Cardiac ventricle fibroblast (primary cell): ENCODE data around the gene IL13RA1. TPM values are rescaled to one million over a fixed set of nuclear protein-coding genes. Genes with fewer than 3 reads are reported as not detected.

Experiments
- total RNA-seq: library from RNA; depleted of rRNA; stranded (reverse); fragments of >200 nt; gene quantifications from 2 replicates; pipeline ENCODE4 v1.2.3, GENCODE V29; 2015

The IL13RA1 gene
- 46.7 and 52.0 TPM in 2 replicates for total RNA-seq

GRCh38 chrX:118726887-118727685 is at the start of gene IL13RA1:
Gene IL13RA1, plus strand, starts transcription at chrX:118727606. Its CDS starts 33 bp downstream, at chrX:118727639.

GRCh38 chrX:118823263-118824172 is 96.1 kb downstream of the IL13RA1 start, which contains the start of gene ZCCHC12:
Gene ZCCHC12, plus strand, starts transcription at chrX:118823824. Its CDS starts 1,421 bp downstream, at chrX:118825245.

Other genes starting within 250 kb of the IL13RA1 start
- 18.1 and 18.8 TPM in 2 replicates for gene DOCK11, start 231.8 kb upstream of the IL13RA1 start, total RNA-seq
- gene ZCCHC12, start 96.2 kb downstream of the IL13RA1 start, total RNA-seq = not detected in 2 replicates
- 0.50 and 1.8 TPM in 2 replicates for gene LONRF3, start 247.0 kb downstream of the IL13RA1 start, total RNA-seq